ENCODE measurements around the gene TMEM121B.

The TMEM121B gene

GRCh38 chr22:17121233-17122195 lies at the start of gene TMEM121B:
Gene TMEM121B (minus strand): TSS chr22:17121360. CDS start chr22:17121127, 233 bp downstream.
- H3K9ac ChIP-seq (ENCODE audit: low read depth in 1 of 2, low read length in 2 of 2) = no peak within 1 kb of the TSS

GRCh38 chr22:17167486-17167885 lies 46.3 kb upstream of the TMEM121B start:
- Histone ChIP-seq H3K9me3 (ENCODE audit: control insufficient read depth in 1 of 2, low read length in 2 of 2) (no peaks in the 10 kb centered on the region), H3K9ac (ENCODE audit: low read depth in 1 of 2, low read length in 2 of 2) (no peak overlapping the region)

More at GRCh38 chr22:17121233-17122195, at the start of gene TMEM121B:
- Histone ChIP-seq H3K27ac (ENCODE audit: low read depth, low read length) (no peak within 1 kb of the TSS), H3K4me3 (ENCODE audit: low read depth in 1 of 2, low read length in 2 of 2) (peak within 1 kb of the TSS; percentile 50 to 63), H3K4me1 (ENCODE audit: control insufficient read depth in 1 of 2, insufficient read depth in 2 of 2, low read length in 2 of 2) (peaks cover 11 to 18% of the 10 kb centered on the region in 2 donors), H3K9me3 (ENCODE audit: control insufficient read depth in 1 of 2, low read length in 2 of 2) (no peaks in the 10 kb centered on the region), H3K27me3 (ENCODE audit: control insufficient read depth in 1 of 2, insufficient read depth in 2 of 2, low read length in 2 of 2) (peaks cover 14 to 20% of the 10 kb centered on the region in 2 donors), H3K36me3 (ENCODE audit: control insufficient read depth in 1 of 2, insufficient read depth in 2 of 2, low read length in 2 of 2) (no peaks in the 10 kb centered on the region)

GRCh38 chr22:17164392-17165024 lies 43.3 kb upstream of the TMEM121B start:
- no peak overlapping the region for H3K9ac ChIP-seq (ENCODE audit: low read depth in 1 of 2, low read length in 2 of 2)
- H3K4me1 ChIP-seq (ENCODE audit: control insufficient read depth in 1 of 2, insufficient read depth in 2 of 2, low read length in 2 of 2) = peaks cover 5 to 6% of the 10 kb centered on the region in 2 donors
- H3K4me3 ChIP-seq (ENCODE audit: low read depth in 1 of 2, low read length in 2 of 2) = no peak overlapping the region
- no peaks in the 10 kb centered on the region for H3K27me3 ChIP-seq (ENCODE audit: control insufficient read depth in 1 of 2, insufficient read depth in 2 of 2, low read length in 2 of 2)
- H3K9me3 ChIP-seq (ENCODE audit: control insufficient read depth in 1 of 2, low read length in 2 of 2) = no peaks in the 10 kb centered on the region
- no peaks in the 10 kb centered on the region for H3K36me3 ChIP-seq (ENCODE audit: control insufficient read depth in 1 of 2, insufficient read depth in 2 of 2, low read length in 2 of 2)
- no peak overlapping the region for H3K27ac ChIP-seq (ENCODE audit: low read depth, low read length)

More at GRCh38 chr22:17167486-17167885, 46.3 kb upstream of the TMEM121B start:
- H3K36me3 ChIP-seq (ENCODE audit: control insufficient read depth in 1 of 2, insufficient read depth in 2 of 2, low read length in 2 of 2) = no peaks in the 10 kb centered on the region
- no peak overlapping the region for H3K4me3 ChIP-seq (ENCODE audit: low read depth in 1 of 2, low read length in 2 of 2)
- no peak overlapping the region for H3K27ac ChIP-seq (ENCODE audit: low read depth, low read length)
- peaks cover 4 to 5% of the 10 kb centered on the region in 2 donors for H3K4me1 ChIP-seq (ENCODE audit: control insufficient read depth in 1 of 2, insufficient read depth in 2 of 2, low read length in 2 of 2)
- no peaks in the 10 kb centered on the region for H3K27me3 ChIP-seq (ENCODE audit: control insufficient read depth in 1 of 2, insufficient read depth in 2 of 2, low read length in 2 of 2)

DNA sequence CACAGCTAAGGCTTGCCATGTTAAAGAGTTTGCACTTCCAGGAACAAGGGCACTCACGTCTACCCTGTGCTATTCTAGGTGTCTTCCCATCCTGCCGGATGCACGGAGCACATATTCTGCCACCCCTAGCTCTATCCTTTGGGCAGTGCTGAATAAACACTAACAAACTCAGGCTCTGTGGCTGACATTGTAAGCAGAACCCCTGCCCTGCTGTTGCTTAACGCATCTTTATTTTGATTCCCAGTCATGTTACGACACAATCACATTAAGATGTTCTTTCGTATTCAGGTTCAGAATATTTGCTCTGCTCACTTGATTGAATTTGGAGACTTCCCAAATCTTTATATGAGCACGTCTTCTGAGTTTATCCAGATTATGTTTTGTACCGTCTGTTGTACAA lies 41.6 kb upstream of the TMEM121B start:
- H3K27ac ChIP-seq (ENCODE audit: low read depth, low read length) = no peak overlapping the region
- no peaks in the 10 kb centered on the region for H3K27me3 ChIP-seq (ENCODE audit: control insufficient read depth in 1 of 2, insufficient read depth in 2 of 2, low read length in 2 of 2)
- no peak overlapping the region for H3K9ac ChIP-seq (ENCODE audit: low read depth in 1 of 2, low read length in 2 of 2)
- H3K4me1 ChIP-seq (ENCODE audit: control insufficient read depth in 1 of 2, insufficient read depth in 2 of 2, low read length in 2 of 2) = peaks cover 6 to 13% of the 10 kb centered on the region in 2 donors
- H3K9me3 ChIP-seq (ENCODE audit: control insufficient read depth in 1 of 2, low read length in 2 of 2) = no peaks in the 10 kb centered on the region
- H3K4me3 ChIP-seq (ENCODE audit: low read depth in 1 of 2, low read length in 2 of 2) = no peak overlapping the region
- no peaks in the 10 kb centered on the region for H3K36me3 ChIP-seq (ENCODE audit: control insufficient read depth in 1 of 2, insufficient read depth in 2 of 2, low read length in 2 of 2)

DNA sequence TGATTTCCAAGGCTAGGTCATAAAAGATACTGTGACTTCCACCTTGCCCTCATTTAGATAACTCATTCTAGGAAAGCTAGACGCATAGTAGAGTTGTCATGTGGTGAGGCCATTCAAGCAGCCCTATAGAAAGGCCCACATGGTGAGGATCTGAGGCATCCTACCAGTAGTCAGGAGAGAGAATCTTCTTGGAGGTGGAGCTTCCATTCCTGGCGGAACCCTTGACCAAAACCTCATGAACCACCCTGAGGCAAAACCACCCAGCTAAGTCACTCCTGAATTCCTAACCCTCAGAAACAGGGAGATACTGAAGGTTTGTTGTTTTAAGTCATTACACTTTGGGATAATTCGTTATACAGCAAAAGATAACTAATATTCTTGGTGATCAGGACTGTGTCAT lies 40.8 kb upstream of the TMEM121B start:
- Histone ChIP-seq H3K27ac (ENCODE audit: low read depth, low read length) (no peak overlapping the region), H3K4me1 (ENCODE audit: control insufficient read depth in 1 of 2, insufficient read depth in 2 of 2, low read length in 2 of 2) (peaks cover 12 to 16% of the 10 kb centered on the region in 2 donors), H3K4me3 (ENCODE audit: low read depth in 1 of 2, low read length in 2 of 2) (no peak overlapping the region), H3K9me3 (ENCODE audit: control insufficient read depth in 1 of 2, low read length in 2 of 2) (no peaks in the 10 kb centered on the region), H3K36me3 (ENCODE audit: control insufficient read depth in 1 of 2, insufficient read depth in 2 of 2, low read length in 2 of 2) (no peaks in the 10 kb centered on the region), H3K9ac (ENCODE audit: low read depth in 1 of 2, low read length in 2 of 2) (no peak overlapping the region), H3K27me3 (ENCODE audit: control insufficient read depth in 1 of 2, insufficient read depth in 2 of 2, low read length in 2 of 2) (no peaks in the 10 kb centered on the region)

DNA sequence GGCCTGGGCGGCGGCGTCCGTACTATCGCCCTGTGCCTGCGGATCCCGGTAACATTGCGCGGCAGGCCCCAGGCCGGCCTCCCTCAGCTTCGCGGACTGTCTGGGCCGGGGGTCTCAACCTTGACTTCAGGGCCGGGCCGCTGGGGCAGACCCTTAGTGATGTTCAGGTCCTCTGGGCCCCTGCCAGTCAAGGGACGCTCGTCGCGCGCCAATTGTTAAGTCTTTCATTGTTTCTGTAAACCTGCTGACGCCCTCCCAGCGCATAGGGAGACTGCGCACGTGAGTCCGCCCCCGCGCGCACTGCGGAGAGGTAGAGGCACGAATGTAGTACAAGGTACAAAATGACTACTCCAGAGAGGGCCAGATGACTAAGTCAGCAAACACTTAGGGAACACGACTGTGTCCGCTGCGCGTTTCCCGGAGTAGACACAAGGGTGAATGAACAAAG lies 38.4 kb upstream of the TMEM121B start:
- H3K27me3 ChIP-seq (ENCODE audit: control insufficient read depth in 1 of 2, insufficient read depth in 2 of 2, low read length in 2 of 2) = no peaks in the 10 kb centered on the region
- H3K4me1 ChIP-seq (ENCODE audit: control insufficient read depth in 1 of 2, insufficient read depth in 2 of 2, low read length in 2 of 2) = peaks cover 16 to 17% of the 10 kb centered on the region in 2 donors

GRCh38 chr22:17158568-17159503 lies 37.7 kb upstream of the TMEM121B start, which contains the start of gene HDHD5:
Gene HDHD5 (minus strand): TSS chr22:17159277. CDS start chr22:17159251, 26 bp downstream.
- Histone ChIP-seq H3K27me3 (ENCODE audit: control insufficient read depth in 1 of 2, insufficient read depth in 2 of 2, low read length in 2 of 2) (no peaks in the 10 kb centered on the region), H3K36me3 (ENCODE audit: control insufficient read depth in 1 of 2, insufficient read depth in 2 of 2, low read length in 2 of 2) (no peaks in the 10 kb centered on the region), H3K4me3 (ENCODE audit: low read depth in 1 of 2, low read length in 2 of 2) (peak within 1 kb of the TSS; percentile 75 to 82), H3K4me1 (ENCODE audit: control insufficient read depth in 1 of 2, insufficient read depth in 2 of 2, low read length in 2 of 2) (peaks cover 16 to 17% of the 10 kb centered on the region in 2 donors), H3K27ac (ENCODE audit: low read depth, low read length) (peak within 1 kb of the TSS; percentile 90), H3K9me3 (ENCODE audit: control insufficient read depth in 1 of 2, low read length in 2 of 2) (no peaks in the 10 kb centered on the region), H3K9ac (ENCODE audit: low read depth in 1 of 2, low read length in 2 of 2) (peak within 1 kb of the TSS; percentile 78 to 89)

More for the DNA sequence above, 38.4 kb upstream of the TMEM121B start:
- H3K4me3 ChIP-seq (ENCODE audit: low read depth in 1 of 2, low read length in 2 of 2) = peak overlapping the region; percentile 73 to 75
- H3K27ac ChIP-seq (ENCODE audit: low read depth, low read length) = peak overlapping the region; percentile 90
- no peaks in the 10 kb centered on the region for H3K9me3 ChIP-seq (ENCODE audit: control insufficient read depth in 1 of 2, low read length in 2 of 2)
- H3K36me3 ChIP-seq (ENCODE audit: control insufficient read depth in 1 of 2, insufficient read depth in 2 of 2, low read length in 2 of 2) = no peaks in the 10 kb centered on the region
- peak overlapping the region; percentile 71 to 78 for H3K9ac ChIP-seq (ENCODE audit: low read depth in 1 of 2, low read length in 2 of 2)

GRCh38 chr22:17158176-17158567 lies 37.0 kb upstream of the TMEM121B start:
- Histone ChIP-seq H3K4me1 (ENCODE audit: control insufficient read depth in 1 of 2, insufficient read depth in 2 of 2, low read length in 2 of 2) (peaks cover 17 to 23% of the 10 kb centered on the region in 2 donors), H3K9ac (ENCODE audit: low read depth in 1 of 2, low read length in 2 of 2) (peak overlapping the region; percentile 65 to 89), H3K36me3 (ENCODE audit: control insufficient read depth in 1 of 2, insufficient read depth in 2 of 2, low read length in 2 of 2) (no peaks in the 10 kb centered on the region), H3K27ac (ENCODE audit: low read depth, low read length) (peak overlapping the region; percentile 90), H3K4me3 (ENCODE audit: low read depth in 1 of 2, low read length in 2 of 2) (peak overlapping the region; percentile 75 to 82), H3K9me3 (ENCODE audit: control insufficient read depth in 1 of 2, low read length in 2 of 2) (no peaks in the 10 kb centered on the region), H3K27me3 (ENCODE audit: control insufficient read depth in 1 of 2, insufficient read depth in 2 of 2, low read length in 2 of 2) (no peaks in the 10 kb centered on the region)

DNA sequence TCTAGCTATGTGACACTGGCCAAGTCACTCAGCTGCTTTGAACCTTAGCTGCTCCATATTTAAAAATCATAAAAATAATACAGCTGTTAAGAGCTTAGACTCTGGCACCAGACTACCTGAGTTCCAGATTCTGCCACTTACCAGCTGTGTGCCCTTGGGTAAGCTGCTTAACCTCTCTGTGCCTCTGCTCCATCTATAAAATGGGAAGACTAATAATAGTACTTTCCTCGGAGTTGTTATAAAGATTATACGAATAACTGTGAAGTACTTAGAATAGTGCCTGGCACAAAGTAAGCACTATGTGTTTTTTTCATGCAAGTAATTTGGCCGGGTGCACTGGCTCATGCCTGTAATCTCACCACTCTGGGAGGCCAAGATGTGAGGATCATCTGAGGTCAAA lies 36.6 kb upstream of the TMEM121B start:
- H3K27ac ChIP-seq (ENCODE audit: low read depth, low read length) = no peak overlapping the region
- H3K9ac ChIP-seq (ENCODE audit: low read depth in 1 of 2, low read length in 2 of 2) = peak overlapping the region; percentile 65 to 89
- no peaks in the 10 kb centered on the region for H3K9me3 ChIP-seq (ENCODE audit: control insufficient read depth in 1 of 2, low read length in 2 of 2)
- no peaks in the 10 kb centered on the region for H3K27me3 ChIP-seq (ENCODE audit: control insufficient read depth in 1 of 2, insufficient read depth in 2 of 2, low read length in 2 of 2)
- peaks cover 22 to 27% of the 10 kb centered on the region in 2 donors for H3K4me1 ChIP-seq (ENCODE audit: control insufficient read depth in 1 of 2, insufficient read depth in 2 of 2, low read length in 2 of 2)
- H3K4me3 ChIP-seq (ENCODE audit: low read depth in 1 of 2, low read length in 2 of 2) = peak overlapping the region; percentile 75 to 82
- H3K36me3 ChIP-seq (ENCODE audit: control insufficient read depth in 1 of 2, insufficient read depth in 2 of 2, low read length in 2 of 2) = no peaks in the 10 kb centered on the region

Measured in duodenal mucosa (tissue), 2 donors.